Lower leg skin (tissue), 4 donors: ENCODE results near the gene PTPRN2. TPM values are rescaled to one million over a fixed set of nuclear protein-coding genes. Genes with fewer than 3 reads are reported as not detected.

Experiments
- DNase-seq, 2 donors: peaks; one replicate each; pipeline ENCODE4 v3.0.0-alpha.2; 2019; ENCODE audit warnings: low spot score in 2 of 2
- H3K4me3 ChIP-seq: fragments of 200-600 bp; sonication (generic); 2 replicates; pipeline ENCODE4 v1.5.1; 2017; ENCODE audit warnings: mild to moderate bottlenecking, low read depth; ENCODE audit not compliant: poor library complexity, severe bottlenecking
- CTCF ChIP-seq, 3 donors: fragments of 450-650 bp; IDR thresholded peaks; one replicate each; pipeline ENCODE4 v1.5.1; 2016; ENCODE audit warnings: antibody characterized with exemption in 3 of 3, mild to moderate bottlenecking in 3 of 3, moderate library complexity in 2 of 3
- POLR2A ChIP-seq, 2 donors: fragments of 450-650 bp; IDR thresholded peaks; one replicate each; pipeline ENCODE4 v1.6.1; 2016 to 2017; ENCODE audit warnings: antibody characterized with exemption in 2 of 2, mild to moderate bottlenecking in 1 of 2, moderate library complexity in 1 of 2
- WGBS, 2 donors: methylation state at CpG; one replicate each; pipeline ENCODE4 v1.1.5; 2018; 5-methylcytosine and 5-hydroxymethylcytosine counted together
- intact Hi-C: fragments of 100-400 bp; cut with DNase I; formaldehyde crosslinking; loops from one replicate; pipeline ENCODE4 v1.15.0; 2023; ENCODE audit warnings: low total_unique reads
- total RNA-seq, 4 donors: library from RNA; depleted of rRNA; stranded (reverse); fragments of >200 nt; gene quantifications; one replicate each; pipeline ENCODE4 v1.1.0, GENCODE V29; 2016

PTPRN2 gene
- total RNA-seq, 4 donors from 2014 or later, result 0.11 to 1.6 (median 0.92) TPM

DNA sequence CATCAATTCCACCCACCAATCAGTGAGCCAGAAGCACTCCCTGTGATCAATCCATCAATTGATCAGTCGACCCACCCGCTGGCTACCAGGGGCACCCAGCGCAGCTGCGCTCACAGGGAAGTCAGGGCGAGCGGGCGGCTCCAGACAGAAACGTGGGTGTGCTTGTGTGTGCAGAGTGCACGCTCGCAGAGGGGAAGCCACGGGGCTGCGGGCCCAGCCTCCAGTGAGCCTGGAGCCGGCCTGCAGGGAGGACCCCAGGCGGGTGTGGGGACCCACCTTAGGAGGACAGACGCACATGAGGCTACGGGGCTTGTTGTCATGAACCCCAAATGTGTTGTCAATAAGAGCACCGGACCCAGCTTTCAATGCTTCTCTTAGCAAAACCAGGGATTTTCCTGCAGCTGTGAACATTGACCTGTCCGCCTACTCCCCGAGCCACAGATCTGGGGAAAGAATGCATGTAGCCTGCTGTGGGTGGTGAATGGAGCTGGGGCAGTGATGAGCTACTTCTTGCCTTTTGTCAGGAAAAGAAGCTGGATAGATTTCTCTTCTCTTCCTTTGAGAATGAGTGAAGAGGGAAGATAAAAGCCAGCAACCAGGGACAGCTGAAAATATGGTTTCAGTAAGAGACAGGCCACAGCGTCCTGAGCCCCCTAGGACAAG is 753.0 kb downstream of the PTPRN2 start:
- H3K4me3 ChIP-seq, result no peak overlapping the region
- 76 to 88% methylated on average over 20 of the region's 20 CpGs for WGBS, 2 donors
- TF ChIP-seq POLR2A (IDR thresholded peaks at IDR 0.05) (no peak), CTCF (IDR thresholded peaks at IDR 0.05) (no peak)
- intact Hi-C loops, result no loop called here
- DNase-seq, result no peak

DNA sequence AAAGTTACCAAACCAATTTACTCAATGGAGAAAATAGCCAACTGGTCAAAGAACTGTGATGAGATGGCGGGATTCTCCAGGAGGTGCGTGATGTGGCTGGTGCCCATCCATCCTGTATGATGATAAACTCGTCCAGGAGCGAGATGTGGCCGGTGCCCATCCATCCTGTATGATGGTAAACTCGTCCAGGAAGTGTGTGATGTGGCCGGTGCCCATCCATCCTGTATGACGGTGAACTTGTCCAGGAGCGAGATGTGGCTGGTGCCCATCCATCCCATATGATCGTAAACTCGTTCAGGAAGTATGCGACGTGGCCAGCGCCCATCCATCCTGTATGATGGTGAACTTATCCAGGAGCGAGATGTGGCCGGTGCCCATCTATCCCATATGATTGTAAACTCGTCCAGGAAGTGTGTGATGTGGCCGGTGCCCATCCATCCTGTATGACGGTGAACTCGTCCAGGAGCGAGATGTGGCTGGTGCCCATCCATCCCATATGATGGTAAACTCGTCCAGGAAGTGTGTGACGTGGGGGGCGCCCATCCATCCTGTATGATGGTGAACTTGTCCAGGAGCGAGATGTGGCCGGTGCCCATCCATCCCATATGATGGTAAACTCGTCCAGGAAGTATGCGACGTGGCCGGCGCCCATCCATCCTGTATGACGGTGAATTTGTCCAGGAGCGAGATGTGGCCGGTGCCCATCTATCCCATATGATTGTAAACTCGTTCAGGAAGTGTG is 754.6 kb downstream of the PTPRN2 start:
- TF ChIP-seq POLR2A (IDR thresholded peaks at IDR 0.05), result no peak
- TF ChIP-seq CTCF (IDR thresholded peaks at IDR 0.05), result no peak
- 88% methylated on average over 35 of the region's 35 CpGs for WGBS, 2 donors
- intact Hi-C loops, result no loop called here
- no peak overlapping the region for H3K4me3 ChIP-seq
- DNase-seq, result no peak

DNA sequence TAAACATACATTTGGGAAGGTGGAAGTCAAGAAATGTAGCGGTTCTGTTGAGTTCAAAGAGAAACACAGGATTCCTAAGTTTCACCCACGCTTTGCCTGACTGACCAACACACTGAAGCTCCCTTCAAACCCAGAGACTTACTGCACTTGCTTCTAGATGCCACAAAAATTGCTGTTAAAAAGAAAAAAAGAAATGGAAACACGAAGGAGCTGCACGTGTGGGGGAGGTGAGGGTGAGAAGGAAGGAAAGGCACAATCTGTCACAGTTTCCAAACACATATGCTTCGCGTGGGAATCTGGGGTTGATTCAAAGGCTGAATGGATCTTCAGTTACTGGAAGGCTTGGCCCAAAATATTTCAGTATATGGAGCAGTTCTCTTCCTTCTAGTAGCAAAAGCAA is 755.2 kb downstream of the PTPRN2 start:
- WGBS, 2 donors, result 64 to 72% methylated on average over 6 of the region's 6 CpGs
- H3K4me3 ChIP-seq, result no peak overlapping the region
- TF ChIP-seq POLR2A (IDR thresholded peaks at IDR 0.05) (no peak), CTCF (IDR thresholded peaks at IDR 0.05) (no peak)
- no peak for DNase-seq
- intact Hi-C loops, result no loop called here

DNA sequence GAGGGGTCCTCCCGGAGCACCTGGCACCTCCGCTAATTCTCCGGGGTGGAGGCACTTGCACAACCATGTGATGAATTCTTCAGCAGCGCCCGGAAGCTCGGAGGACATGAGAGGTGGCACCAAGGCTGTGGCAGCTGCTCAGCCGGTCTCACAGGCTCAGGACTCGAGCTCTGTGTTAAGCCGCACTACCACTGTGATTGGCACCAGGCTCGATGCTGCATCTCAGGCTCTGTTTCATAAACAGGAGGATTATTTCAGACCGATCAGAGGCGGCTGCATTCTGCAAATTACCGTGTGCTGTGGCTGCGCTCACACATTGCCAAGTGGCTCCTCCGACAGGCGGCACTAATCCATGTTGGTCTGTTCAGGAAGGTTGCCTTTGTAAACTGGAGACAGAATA is 755.6 kb downstream of the PTPRN2 start:
- no peak overlapping the region for H3K4me3 ChIP-seq
- no peak for TF ChIP-seq POLR2A (IDR thresholded peaks at IDR 0.05)
- no peak for TF ChIP-seq CTCF (IDR thresholded peaks at IDR 0.05)
- DNase-seq, result no peak
- WGBS, 2 donors, result 45 to 65% methylated on average over 16 of the region's 16 CpGs
- intact Hi-C loops, result no loop called here

DNA sequence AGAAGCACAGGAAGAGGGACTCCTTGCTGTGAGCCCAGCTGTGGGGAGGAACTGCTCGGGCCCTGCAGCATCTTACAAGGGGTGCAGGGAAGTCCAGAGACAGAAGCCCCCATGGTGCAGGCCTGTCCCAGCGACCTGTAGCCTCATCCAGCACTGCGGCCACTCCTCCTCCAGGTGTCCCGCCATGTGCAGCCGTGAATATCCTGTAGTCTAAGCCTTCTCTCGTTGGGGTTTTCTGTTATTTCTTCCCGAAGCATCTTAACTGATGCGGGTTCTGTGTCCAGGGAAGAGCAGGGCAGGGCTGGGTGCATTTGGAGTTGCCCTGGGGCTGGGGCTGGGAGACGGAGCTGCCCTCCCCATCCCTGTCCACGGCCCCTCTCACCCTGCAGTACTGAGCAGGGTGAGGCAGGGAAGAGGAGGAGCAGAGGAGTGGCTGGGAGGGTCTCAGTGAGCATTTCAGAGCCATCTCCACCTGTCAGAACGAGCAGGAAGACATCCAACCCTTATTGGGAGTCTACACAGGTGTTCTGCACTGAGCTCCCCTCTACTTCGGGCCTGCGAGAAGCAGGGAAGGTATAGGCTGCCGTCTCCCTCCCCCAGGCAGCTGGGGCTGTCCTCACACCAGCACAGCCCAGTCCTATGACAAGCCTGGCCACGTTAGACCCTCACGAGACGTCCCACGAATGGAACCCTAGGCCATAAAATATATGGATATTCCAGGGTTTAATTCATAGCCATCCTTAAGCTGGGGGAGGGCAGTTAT is 756.3 kb downstream of the PTPRN2 start:
- no peak overlapping the region for H3K4me3 ChIP-seq
- no peak for DNase-seq
- WGBS, 2 donors, result 65 to 66% methylated on average over 18 of the region's 18 CpGs
- intact Hi-C loops, result no loop called here
- TF ChIP-seq POLR2A (IDR thresholded peaks at IDR 0.05) (no peak), CTCF (IDR thresholded peaks at IDR 0.05) (no peak)
